GM21381 (cell line): Measurements from ENCODE around the gene ARFIP2.
A peak's percentile ranks its signal among the peaks of the same experiment; 100 is the strongest.
"Not testable (repeated sequence)": the region's sequence is repeated elsewhere in the genome, so short reads cannot be mapped to it uniquely, and the experiment has no call there.

ENCODE experiments used
- ATAC-seq: cut with Tn5 transposase; IDR thresholded peaks from one replicate; pipeline ENCODE4 v1.9.1; 2021; ENCODE audit warnings: mild to moderate bottlenecking, moderate library complexity; ENCODE audit not compliant: unreplicated experiment

ARFIP2 gene

GRCh38 chr11:6481012-6481923, at the start of gene ARFIP2, which contains the start of gene TIMM10B:
Gene ARFIP2, minus strand, starts transcription at chr11:6481331. Its CDS starts 910 bp downstream, at chr11:6480421.
Gene TIMM10B, plus strand, starts transcription at chr11:6481501. Its CDS starts 16 bp downstream, at chr11:6481517.
- ATAC-seq: peak; percentile 99

- no peak for ATAC-seq
These were observed 49.7 kb upstream of the ARFIP2 start for GRCh38 chr11:6530848-6531247.

GRCh38 chr11:6529266-6529665, 48.1 kb upstream of the ARFIP2 start:
- ATAC-seq: no peak

GRCh38 chr11:6526411-6527135, 45.4 kb upstream of the ARFIP2 start:
- ATAC-seq: peak; percentile 66

- no peak for ATAC-seq
These were observed 42.1 kb upstream of the ARFIP2 start for GRCh38 chr11:6523253-6523652.

- ATAC-seq: not testable (repeated sequence)
These were observed 40.8 kb upstream of the ARFIP2 start for GRCh38 chr11:6521946-6522345.

GRCh38 chr11:6520265-6520664, 39.1 kb upstream of the ARFIP2 start:
- ATAC-seq: no peak

- no peak for ATAC-seq
These were observed 35.7 kb upstream of the ARFIP2 start for GRCh38 chr11:6516865-6517264.

GRCh38 chr11:6505577-6506240, 24.6 kb upstream of the ARFIP2 start:
- no peak for ATAC-seq

GRCh38 chr11:6504166-6504565, 23.0 kb upstream of the ARFIP2 start:
- no peak for ATAC-seq

GRCh38 chr11:6502382-6502781, 21.3 kb upstream of the ARFIP2 start:
- ATAC-seq: no peak

GRCh38 chr11:6498544-6498943, 17.4 kb upstream of the ARFIP2 start:
- ATAC-seq: no peak

GRCh38 chr11:6498121-6498520, 17.0 kb upstream of the ARFIP2 start:
- no peak for ATAC-seq

- no peak for ATAC-seq
These were observed 16.1 kb upstream of the ARFIP2 start, which contains the start of gene DNHD1 for GRCh38 chr11:6497069-6497839. Gene DNHD1, plus strand, starts transcription at chr11:6497280. Its CDS starts 936 bp downstream, at chr11:6498216.

- ATAC-seq: no peak
These were observed 8.2 kb upstream of the ARFIP2 start for GRCh38 chr11:6489306-6489705.

- ATAC-seq: no peak
These were observed 7.7 kb upstream of the ARFIP2 start for GRCh38 chr11:6488821-6489220.

- ATAC-seq: no peak
These were observed 7.2 kb upstream of the ARFIP2 start for GRCh38 chr11:6488342-6488741.

GRCh38 chr11:6486938-6487337, 5.8 kb upstream of the ARFIP2 start:
- ATAC-seq: no peak

GRCh38 chr11:6486256-6486655, 5.1 kb upstream of the ARFIP2 start:
- no peak for ATAC-seq

- no peak for ATAC-seq
These were observed 4.5 kb upstream of the ARFIP2 start for GRCh38 chr11:6485661-6486060.
